NCI-H1436 (cell line): ENCODE measurements around the gene PARK7.

Experiments
- DNase-seq: peaks from one replicate; lab custom pipeline; 2025; lab: John Stamatoyannopoulos, UW

Gene PARK7

GRCh38 chr1:7984811-7985210, 23.3 kb downstream of the PARK7 start:
- DNase-seq = no peak

DNA sequence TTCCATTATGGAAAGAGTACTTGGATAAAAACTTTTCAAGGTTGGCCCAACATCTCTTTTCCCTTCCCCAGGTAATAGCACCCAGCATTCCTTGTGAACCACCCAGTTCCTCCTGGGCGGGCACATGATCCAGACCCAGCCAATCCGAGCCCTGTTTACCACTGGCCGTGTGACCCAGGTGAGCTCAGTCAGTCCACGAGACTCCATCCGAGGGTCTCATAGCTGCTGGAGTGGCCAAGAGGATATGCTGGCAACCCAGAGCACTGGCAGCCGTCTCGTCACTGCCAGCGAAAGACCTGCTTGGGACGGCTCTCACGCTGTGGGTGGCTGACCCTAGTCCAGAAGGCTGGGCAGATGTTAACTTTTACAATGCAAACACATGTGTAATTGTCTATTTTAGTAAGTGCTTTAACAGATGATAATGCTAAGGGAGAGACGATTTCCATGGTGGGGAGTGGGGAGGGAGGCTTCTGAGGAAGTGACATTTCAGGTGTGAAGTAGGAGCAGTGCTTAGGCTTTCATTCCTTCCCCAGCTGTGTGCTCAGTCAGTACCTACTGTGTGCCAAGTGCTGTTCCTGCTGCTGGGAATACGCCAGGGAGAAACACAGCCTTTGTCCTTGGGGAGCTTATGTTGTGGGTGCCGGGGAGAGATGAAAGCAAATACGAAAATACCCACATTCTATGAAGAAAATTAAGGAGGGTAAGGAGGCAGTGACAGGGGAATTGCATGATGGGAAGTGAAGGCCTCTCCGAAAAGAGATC, 24.5 kb downstream of the PARK7 start:
- no peak for DNase-seq

GRCh38 chr1:7987528-7987927, 26.0 kb downstream of the PARK7 start:
- DNase-seq = no peak

GRCh38 chr1:7988576-7988975, 27.1 kb downstream of the PARK7 start:
- no peak for DNase-seq

GRCh38 chr1:7989762-7990428, 28.4 kb downstream of the PARK7 start:
- no peak for DNase-seq

GRCh38 chr1:7991504-7992440, 30.3 kb downstream of the PARK7 start:
- DNase-seq = no peak

GRCh38 chr1:7992885-7993284, 31.4 kb downstream of the PARK7 start:
- no peak for DNase-seq

- DNase-seq = no peak
These were observed 32.3 kb downstream of the PARK7 start for GRCh38 chr1:7993593-7994479.

- no peak for DNase-seq
These were observed 33.3 kb downstream of the PARK7 start for GRCh38 chr1:7994827-7995226.

GRCh38 chr1:7995437-7995836, 33.9 kb downstream of the PARK7 start:
- DNase-seq = no peak

GRCh38 chr1:8002329-8002910, 40.9 kb downstream of the PARK7 start:
- no peak for DNase-seq

DNA sequence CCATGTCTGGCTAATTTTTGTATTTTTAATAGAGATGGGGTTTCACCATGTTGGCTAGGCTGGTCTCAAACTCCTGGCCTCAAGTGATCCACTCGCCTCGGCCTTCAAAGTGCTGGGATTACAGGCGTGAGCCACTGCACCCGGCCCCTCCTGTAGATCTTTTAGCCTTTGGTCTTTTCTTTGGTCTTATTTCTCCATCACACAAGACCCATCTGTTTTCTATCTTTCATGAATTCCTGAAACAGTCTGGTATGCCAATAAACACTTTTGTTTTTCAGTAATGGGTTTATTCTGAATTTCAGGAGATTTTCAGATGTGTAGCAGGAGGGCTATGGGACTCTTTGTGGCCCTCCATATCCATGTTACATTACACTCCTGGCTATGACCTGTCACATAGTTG, 41.4 kb downstream of the PARK7 start:
- DNase-seq = no peak

DNA sequence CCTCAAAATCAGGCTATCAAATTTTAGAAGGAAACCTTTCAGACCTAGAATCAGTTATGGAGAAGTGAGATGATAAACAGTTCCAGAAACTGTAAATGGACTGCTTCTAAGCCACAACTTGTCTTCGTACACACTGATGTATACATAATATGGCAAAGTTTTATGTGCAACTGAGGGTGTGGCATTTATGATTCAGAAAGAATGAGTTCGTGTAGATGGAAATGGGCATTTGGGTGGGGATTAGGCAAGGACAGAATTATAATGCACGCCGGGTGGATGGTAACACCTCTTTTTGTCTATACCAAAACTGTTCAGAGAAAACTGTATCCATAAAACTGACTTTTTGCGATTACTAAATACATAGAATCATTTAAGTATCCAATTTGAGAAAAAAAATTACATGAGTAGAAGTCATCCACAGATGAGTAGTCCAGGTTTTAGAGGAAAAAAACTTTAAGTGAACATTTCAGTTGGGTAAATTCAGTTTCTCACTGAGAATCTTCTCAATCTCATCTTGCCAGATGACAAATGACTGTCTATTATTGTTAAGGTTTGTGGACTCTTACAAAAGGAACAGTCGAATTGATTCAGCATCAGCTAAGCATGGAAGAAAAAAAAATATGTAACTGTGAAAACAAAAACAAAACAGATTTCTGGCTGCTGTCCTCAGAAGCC, 42.1 kb downstream of the PARK7 start:
- no peak for DNase-seq

- DNase-seq = no peak
These were observed 42.7 kb downstream of the PARK7 start for GRCh38 chr1:8004113-8004802.

DNA sequence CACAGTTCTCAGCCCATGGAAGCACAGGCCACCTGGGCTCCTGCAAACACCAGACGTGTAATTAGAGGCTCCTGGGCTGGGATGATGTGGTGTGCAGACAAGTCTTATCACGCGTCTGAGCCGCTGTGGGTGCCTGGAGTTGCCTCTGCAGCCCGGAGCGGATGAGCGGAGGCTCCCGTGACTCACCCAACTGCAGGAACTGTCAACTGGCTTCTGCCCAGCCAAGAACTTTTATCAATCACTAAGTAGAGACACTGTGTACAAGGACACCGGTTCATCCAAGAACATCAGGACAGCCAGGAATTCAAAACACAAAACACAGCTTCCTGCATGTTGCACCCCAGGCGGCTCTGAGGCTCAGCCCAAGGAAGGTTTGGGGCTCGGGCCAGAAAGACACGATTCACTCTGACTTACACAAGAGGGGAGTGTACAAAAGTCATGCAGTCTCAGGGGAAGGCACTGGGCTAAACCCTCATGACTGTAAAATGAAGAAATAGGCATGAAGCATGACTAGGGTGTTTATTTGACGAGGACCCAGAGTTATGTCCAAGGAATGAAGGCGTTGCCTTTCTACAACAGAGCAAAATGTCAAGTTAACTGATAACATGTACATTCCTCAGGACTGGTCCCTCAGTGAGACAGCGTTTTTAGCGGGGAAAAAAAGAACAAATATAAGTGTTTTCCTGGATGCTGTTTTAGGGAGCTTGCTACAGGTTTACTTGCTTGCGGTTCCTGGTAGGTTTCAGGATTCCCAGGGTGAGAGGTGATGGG, 43.5 kb downstream of the PARK7 start:
- peak; percentile 54 for DNase-seq

GRCh38 chr1:8006037-8006963, 44.8 kb downstream of the PARK7 start:
- peak; percentile 84 for DNase-seq

- DNase-seq = no peak
These were observed 47.8 kb downstream of the PARK7 start for GRCh38 chr1:8009043-8010002.
